Osteocyte (in vitro differentiated cells): Measurements from ENCODE around the gene ENG. TPM values are rescaled to one million over a fixed set of nuclear protein-coding genes. Genes with fewer than 3 reads are reported as not detected.
A peak's percentile ranks its signal among the peaks of the same experiment; 100 is the strongest.

ENCODE experiments used
- DNase-seq: peaks from one replicate; pipeline ENCODE4 v3.0.0; 2021; ENCODE audit warnings: mixed read lengths; ENCODE audit not compliant: unreplicated experiment; ENCODE audit errors: extremely low spot score
- H3K27ac Mint-ChIP-seq: one replicate; pipeline ENCODE4 v1.8.0; 2021; ENCODE audit warnings: mild to moderate bottlenecking, mixed read lengths; ENCODE audit not compliant: unreplicated experiment
- H3K27me3 Mint-ChIP-seq: one replicate; pipeline ENCODE4 v1.8.0; 2021; ENCODE audit warnings: mixed read lengths; ENCODE audit not compliant: unreplicated experiment
- H3K36me3 Mint-ChIP-seq: one replicate; pipeline ENCODE4 v1.8.0; 2021; ENCODE audit warnings: mixed read lengths; ENCODE audit not compliant: unreplicated experiment
- H3K4me1 Mint-ChIP-seq: one replicate; pipeline ENCODE4 v1.8.0; 2021; ENCODE audit warnings: mixed read lengths; ENCODE audit not compliant: unreplicated experiment
- H3K4me3 Mint-ChIP-seq: one replicate; pipeline ENCODE4 v1.8.0; 2021; ENCODE audit warnings: mild to moderate bottlenecking, moderate library complexity, mixed read lengths; ENCODE audit not compliant: unreplicated experiment
- H3K9me3 Mint-ChIP-seq: one replicate; pipeline ENCODE4 v1.8.0; 2021; ENCODE audit warnings: mixed read lengths; ENCODE audit not compliant: unreplicated experiment
- CTCF ChIP-seq: fragments of 200-600 bp; sonication (generic); IDR thresholded peaks from 2 replicates; pipeline ENCODE4 v1.5.0; 2021; ENCODE audit warnings: antibody characterized with exemption, mild to moderate bottlenecking, moderate library complexity
- total RNA-seq: library from RNA; stranded (reverse); gene quantifications from 2 replicates; pipeline ENCODE4 v1.2.1, GENCODE V29; 2021

Gene ENG
- total RNA-seq, 1 donor from 2014 or later = 143 TPM

GRCh38 chr9:127897193-127897692 is 42.8 kb upstream of the ENG start:
- peak overlapping the region; percentile 89 for H3K4me3 Mint-ChIP-seq
- TF ChIP-seq CTCF = no peak
- H3K9me3 Mint-ChIP-seq = no peaks in the 10 kb centered on the region
- peaks cover 31% of the 10 kb centered on the region for H3K4me1 Mint-ChIP-seq
- H3K27me3 Mint-ChIP-seq = no peaks in the 10 kb centered on the region
- DNase-seq = peak; percentile 90
- peak overlapping the region; percentile 80 for H3K27ac Mint-ChIP-seq
- H3K36me3 Mint-ChIP-seq = peaks cover 34% of the 10 kb centered on the region

GRCh38 chr9:127896395-127897192 is 42.1 kb upstream of the ENG start:
- peak overlapping the region; percentile 47 for H3K4me3 Mint-ChIP-seq
- TF ChIP-seq CTCF = no peak

GRCh38 chr9:127895811-127896210 is 41.4 kb upstream of the ENG start:
- peaks cover 39% of the 10 kb centered on the region for H3K36me3 Mint-ChIP-seq
- no peaks in the 10 kb centered on the region for H3K9me3 Mint-ChIP-seq
- peaks cover 26% of the 10 kb centered on the region for H3K4me1 Mint-ChIP-seq
- H3K4me3 Mint-ChIP-seq = no peak overlapping the region
- no peak for TF ChIP-seq CTCF
- H3K27me3 Mint-ChIP-seq = no peaks in the 10 kb centered on the region
- no peak for DNase-seq
- H3K27ac Mint-ChIP-seq = no peak overlapping the region

More at GRCh38 chr9:127896395-127897192, 42.1 kb upstream of the ENG start:
- Mint-ChIP-seq H3K9me3 (no peaks in the 10 kb centered on the region), H3K36me3 (peaks cover 34% of the 10 kb centered on the region), H3K4me1 (peaks cover 29% of the 10 kb centered on the region), H3K27me3 (no peaks in the 10 kb centered on the region), H3K27ac (peak overlapping the region; percentile 80)
- DNase-seq = no peak

GRCh38 chr9:127893392-127893791 is 38.9 kb upstream of the ENG start:
- no peak for DNase-seq
- peaks cover 39% of the 10 kb centered on the region for H3K36me3 Mint-ChIP-seq
- no peak overlapping the region for H3K27ac Mint-ChIP-seq
- no peak for TF ChIP-seq CTCF
- H3K4me3 Mint-ChIP-seq = no peak overlapping the region
- no peaks in the 10 kb centered on the region for H3K9me3 Mint-ChIP-seq
- peaks cover 15% of the 10 kb centered on the region for H3K4me1 Mint-ChIP-seq
- no peaks in the 10 kb centered on the region for H3K27me3 Mint-ChIP-seq

- no peak overlapping the region for H3K27ac Mint-ChIP-seq
- TF ChIP-seq CTCF = no peak
- H3K4me3 Mint-ChIP-seq = no peak overlapping the region
- no peaks in the 10 kb centered on the region for H3K27me3 Mint-ChIP-seq
- H3K36me3 Mint-ChIP-seq = peaks cover 41% of the 10 kb centered on the region
- no peaks in the 10 kb centered on the region for H3K9me3 Mint-ChIP-seq
- H3K4me1 Mint-ChIP-seq = peaks cover 13% of the 10 kb centered on the region
- DNase-seq = no peak
These were observed 38.4 kb upstream of the ENG start for GRCh38 chr9:127892831-127893230.
